ENCODE results near the gene FKBP4. TPM values are rescaled to one million over a fixed set of nuclear protein-coding genes. Genes with fewer than 3 reads are reported as not detected.
A peak's percentile ranks its signal among the peaks of the same experiment; 100 is the strongest.

The FKBP4 gene
- total and polyA plus RNA-seq, 9 of the 15 experiments (the other 6 are each of a cell fraction or from before 2014, with no cell fraction given): 16.3 to 154 (median 90.1) TPM

- peak; percentile 58 for TF ChIP-seq GMEB1 (CRISPR knock-in tag; IDR thresholded peaks at IDR 0.05)
- peak; percentile 47; the same call in 1 of the 2 replicates for TF ChIP-seq ZNF263 (CRISPR knock-in tag; IDR thresholded peaks at IDR 0.05; ENCODE audit: borderline replicate concordance)
- no peak for TF ChIP-seq SMARCB1 (IDR thresholded peaks at IDR 0.05; ENCODE audit: insufficient read length, low read depth)
- TF ChIP-seq CTCFL (IDR thresholded peaks at IDR 0.05; ENCODE audit: borderline replicate concordance, insufficient read depth, low read depth, low read length, poor library complexity, severe bottlenecking): no peak
- TF ChIP-seq ZC3H8 (IDR thresholded peaks at IDR 0.05): no peak
- peak; percentile 96 for TF ChIP-seq NKRF (IDR thresholded peaks at IDR 0.05; ENCODE audit: borderline replicate concordance)
- TF ChIP-seq VEZF1 (CRISPR knock-in tag; IDR thresholded peaks at IDR 0.05): peak; percentile 49
- no peak for TF ChIP-seq HIVEP1 (CRISPR knock-in tag; IDR thresholded peaks at IDR 0.05)
- TF ChIP-seq SFPQ (IDR thresholded peaks at IDR 0.05; ENCODE audit: low read depth, low read length): no peak
- peak in 1 of 2 experiments; percentile 62; a peak in 2 of 4 replicates for TF ChIP-seq SIN3A (IDR thresholded peaks at IDR 0.05; ENCODE audit: borderline replicate concordance in 2 of 2, control insufficient read depth in 1 of 2, low read depth in 2 of 2, low read length in 2 of 2)
- peak; percentile 81 for TF ChIP-seq PML (IDR thresholded peaks at IDR 0.05; ENCODE audit: low read length)
- TF ChIP-seq TCFL5 (CRISPR knock-in tag; conservative IDR thresholded peaks at IDR 0.05): no peak
- TF ChIP-seq MBD1 (CRISPR knock-in tag; IDR thresholded peaks at IDR 0.05): no peak
- no peak for TF ChIP-seq ZSCAN32 (CRISPR knock-in tag; IDR thresholded peaks at IDR 0.05)
Observed at GRCh38 chr12:2812290-2813213, 17.8 kb downstream of the FKBP4 start, which contains the start of gene ITFG2 (continued).
